Activated CD4-positive, alpha-beta T cell treated with anti-CD3 and anti-CD28 coated beads for 36 hours (primary cell): Measurements from ENCODE around the gene ATRX. TPM values are rescaled to one million over a fixed set of nuclear protein-coding genes. Genes with fewer than 3 reads are reported as not detected.

Source experiments
- ATAC-seq: fragments of 200-7000 bp; cut with Tn5 transposase; one replicate; pipeline ENCODE4 v1.10.0; 2021; ENCODE audit warnings: mild to moderate bottlenecking, moderate library complexity
- CTCF ChIA-PET: fragments of 350-600 bp; sonication (Branson Sonifier 250); formaldehyde crosslinking; loops from one replicate; lab custom pipeline; 2021; ENCODE audit warnings: antibody characterized with exemption; lab: Charles Lee
- POLR2A ChIA-PET: fragments of 350-600 bp; sonication (Branson Sonifier 250); formaldehyde crosslinking; loops from one replicate; lab custom pipeline; 2021; ENCODE audit warnings: antibody characterized with exemption, inconsistent platforms; lab: Charles Lee
- DNase-seq: peaks from one replicate; pipeline ENCODE4 v3.0.0-alpha.2; 2020
- H3K27ac Mint-ChIP-seq: one replicate; pipeline ENCODE4 v1.8.0; 2021; ENCODE audit warnings: mixed read lengths
- H3K27me3 Mint-ChIP-seq: one replicate; pipeline ENCODE4 v1.8.0; 2021; ENCODE audit warnings: mixed read lengths
- H3K36me3 Mint-ChIP-seq: one replicate; pipeline ENCODE4 v1.8.0; 2021; ENCODE audit warnings: low read depth, mixed read lengths
- H3K4me1 Mint-ChIP-seq: one replicate; pipeline ENCODE4 v1.8.0; 2021; ENCODE audit warnings: mixed read lengths
- H3K4me3 Mint-ChIP-seq: one replicate; pipeline ENCODE4 v1.8.0; 2021; ENCODE audit warnings: mild to moderate bottlenecking, moderate library complexity, mixed read lengths
- H3K9me3 Mint-ChIP-seq: one replicate; pipeline ENCODE4 v1.8.0; 2021; ENCODE audit warnings: low read depth, mixed read lengths
- intact Hi-C, 2 experiments: fragments of 100-400 bp; cut with DNase I in 1 of 2; cut with micrococcal nuclease in 1 of 2; formaldehyde crosslinking; loops; one replicate each; pipeline versions ENCODE4 v1.14.2 to v1.15.1; 2022 to 2024; cut with DNase I, micrococcal nuclease
- total RNA-seq, 2 experiments: library from RNA; stranded (reverse); gene quantifications; one replicate each; pipeline ENCODE4 v1.2.3, GENCODE V29; 2021

The ATRX gene
- total RNA-seq, 2 experiments from 2014 or later: 52.1 to 70.6 TPM

- DNase-seq: no peak
- Mint-ChIP-seq H3K27me3 (peaks cover 4% of the 10 kb centered on the region), H3K4me3 (no peak overlapping the region), H3K27ac (no peak overlapping the region), H3K4me1 (no peaks in the 10 kb centered on the region), H3K36me3 (no peaks in the 10 kb centered on the region), H3K9me3 (peaks cover 16% of the 10 kb centered on the region)
- POLR2A ChIA-PET: no interaction called here
- intact Hi-C loops: no loop called here
- ATAC-seq: no peak
- CTCF ChIA-PET: no interaction called here
Measured at GRCh38 chrX:77484045-77484444, 302.0 kb downstream of the ATRX start.

GRCh38 chrX:77455437-77455836 lies 330.6 kb downstream of the ATRX start:
- Mint-ChIP-seq H3K36me3 (no peaks in the 10 kb centered on the region), H3K27ac (no peak overlapping the region), H3K9me3 (no peaks in the 10 kb centered on the region), H3K4me1 (peaks cover 2% of the 10 kb centered on the region), H3K27me3 (no peaks in the 10 kb centered on the region), H3K4me3 (no peak overlapping the region)
- POLR2A ChIA-PET: no interaction called here
- DNase-seq (no peak), ATAC-seq (no peak)
- CTCF ChIA-PET: no interaction called here
- intact Hi-C loops: no loop called here

Other genes starting within 250 kb of the ATRX start
- gene MAGT1, start 109.2 kb upstream of the ATRX start, total RNA-seq: 10 to 100 TPM; 35.0 to 40.6 TPM
- 100 to 1,000 TPM; 303 to 375 TPM for gene COX7B, start 113.3 kb upstream of the ATRX start, total RNA-seq
- 1 to 10 TPM; 9.5 to 9.7 TPM for gene ATP7A, start 124.5 kb upstream of the ATRX start, total RNA-seq
- under 1 TPM in 1 of 2 experiments, not detected in 1; 0.55 TPM for gene PGAM4, start 183.4 kb upstream of the ATRX start, total RNA-seq